Renal cortical epithelial cell (primary cell): ENCODE measurements around the gene FOXP2. TPM values are rescaled to one million over a fixed set of nuclear protein-coding genes. Genes with fewer than 3 reads are reported as not detected.
"Not testable (repeated sequence)": the region's sequence is repeated elsewhere in the genome, so short reads cannot be mapped to it uniquely, and the experiment has no call there.

ENCODE experiments used
- DNase-seq: peaks from one replicate; pipeline ENCODE4 v3.0.0-alpha.2; 2011; ENCODE audit warnings: low read depth
- total RNA-seq: library from RNA; depleted of rRNA; stranded (reverse); fragments of >200 nt; gene quantifications from 2 replicates; pipeline ENCODE4 v1.2.3, GENCODE V29; 2014

Gene FOXP2
- 0.15 and 1.9 TPM in 2 replicates for total RNA-seq

DNA sequence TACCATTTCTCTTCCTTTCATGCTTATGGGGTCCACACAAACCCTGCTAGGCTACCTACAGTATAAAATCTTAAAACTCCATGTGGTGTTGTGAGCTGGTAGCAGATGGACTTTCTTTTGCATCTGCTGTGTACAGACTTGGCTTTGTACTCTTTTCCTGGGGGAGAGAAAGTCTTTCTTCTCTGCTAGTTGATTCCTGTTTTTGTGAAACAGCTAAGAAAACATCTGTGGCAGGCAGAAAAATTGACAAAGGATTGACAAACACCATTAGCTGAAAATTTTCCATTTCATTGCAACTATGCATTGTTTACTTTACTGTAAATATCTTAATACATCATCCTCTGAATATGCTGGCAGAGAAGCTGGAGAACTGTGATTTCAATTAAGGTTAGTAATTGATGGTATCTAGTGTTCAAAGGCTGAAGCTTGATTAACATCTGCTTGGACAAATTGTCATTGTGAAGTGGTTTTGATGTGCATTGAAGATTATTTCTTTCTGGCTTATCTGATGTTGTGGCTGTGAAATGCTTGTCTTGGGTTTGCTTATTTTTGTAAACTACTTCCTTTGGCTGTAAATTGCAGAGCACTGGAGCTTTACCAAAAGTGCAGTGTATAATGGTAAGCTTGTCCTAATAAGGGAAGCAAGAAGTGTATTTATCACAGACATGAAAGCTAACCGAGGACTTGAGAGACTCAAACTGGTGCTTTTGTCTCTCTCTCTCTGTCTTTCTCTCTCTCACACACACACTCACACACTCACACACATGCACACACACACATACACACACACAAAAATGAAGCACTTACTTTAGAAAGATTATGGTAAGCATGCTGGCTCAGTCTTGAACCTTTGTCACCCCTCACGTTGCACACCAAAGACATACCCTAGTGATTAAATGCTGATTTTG is at the start of gene FOXP2:
TSS of gene FOXP2 (plus strand) at position 660 of the 908 bp plus-strand sequence. CDS start 11,697 bp downstream, outside the sequence.
- DNase-seq: peak; percentile 31

DNA sequence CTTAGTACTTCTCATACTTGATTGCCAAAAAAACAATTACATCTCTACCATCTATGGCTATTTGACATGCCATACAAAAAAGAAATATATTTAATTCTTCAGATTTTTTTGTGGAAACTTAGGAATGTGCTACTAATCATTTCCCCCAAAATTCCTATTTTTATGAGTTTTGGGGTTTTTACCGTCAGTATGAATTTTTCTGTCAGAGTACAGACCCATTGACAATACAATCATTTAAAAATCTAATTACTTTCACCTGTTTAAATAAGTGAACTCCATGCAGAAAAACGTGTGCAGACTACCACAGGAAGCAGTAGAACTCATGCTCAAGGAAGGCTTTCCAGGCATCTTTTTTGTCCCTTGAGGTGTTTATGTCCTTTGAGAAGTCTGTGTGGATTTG is 48.8 kb upstream of the FOXP2 start:
- no peak for DNase-seq

DNA sequence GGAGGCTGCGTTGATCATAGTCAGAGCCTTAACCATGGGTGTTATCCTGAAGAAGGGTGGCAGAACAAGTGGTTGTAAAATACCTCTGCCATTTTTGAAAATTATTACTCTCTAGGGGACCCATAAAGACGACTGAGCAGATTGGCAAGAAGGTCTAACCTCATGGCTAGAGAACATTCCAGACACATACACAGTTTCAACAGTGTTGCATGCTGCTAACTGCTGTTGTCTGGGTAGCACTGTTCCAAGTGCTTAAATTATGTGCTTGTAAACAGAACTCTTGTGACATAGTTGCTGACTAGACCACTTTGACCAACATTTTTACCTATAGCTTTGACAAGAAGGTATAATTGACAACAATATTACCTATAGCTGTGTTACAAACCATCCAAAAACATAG is 46.1 kb upstream of the FOXP2 start:
- DNase-seq: no peak

DNA sequence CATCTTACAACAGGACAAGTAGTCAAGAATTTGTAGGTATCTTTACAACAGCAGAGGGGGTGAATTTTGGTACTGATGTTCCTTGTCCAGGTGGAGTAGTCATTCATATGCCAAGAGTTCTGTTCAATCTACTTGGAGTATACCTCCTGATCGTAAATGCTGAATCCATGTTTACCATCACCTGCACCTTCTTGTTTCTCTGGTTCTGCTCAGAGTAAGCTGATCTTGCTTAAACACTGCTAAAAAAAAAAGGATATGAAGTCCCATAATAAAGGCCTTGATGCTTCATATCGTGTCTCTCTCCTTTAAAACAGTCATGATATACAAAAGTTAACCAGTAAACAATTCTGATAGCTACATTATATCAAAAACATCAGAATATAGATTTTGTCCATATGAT is 45.3 kb upstream of the FOXP2 start:
- DNase-seq: no peak

DNA sequence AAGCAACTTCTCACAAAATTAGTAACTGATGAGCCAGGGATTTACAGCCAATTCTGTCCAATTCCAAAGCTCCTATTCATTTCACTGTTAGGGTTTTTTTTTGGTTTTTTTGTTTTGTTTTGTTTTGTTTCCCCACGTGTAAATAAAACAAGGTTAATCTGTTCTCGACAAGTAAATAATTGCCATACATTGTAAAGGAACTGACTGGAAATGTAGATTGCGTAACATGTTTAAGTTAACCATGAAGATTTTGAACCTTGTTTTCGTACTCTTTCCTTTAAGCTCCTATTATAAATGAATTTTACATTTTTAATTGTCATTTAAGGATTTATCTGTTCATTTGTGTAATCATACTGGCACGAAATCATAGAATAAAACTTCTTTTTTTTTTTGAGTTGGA is 42.0 kb upstream of the FOXP2 start:
- DNase-seq: no peak

DNA sequence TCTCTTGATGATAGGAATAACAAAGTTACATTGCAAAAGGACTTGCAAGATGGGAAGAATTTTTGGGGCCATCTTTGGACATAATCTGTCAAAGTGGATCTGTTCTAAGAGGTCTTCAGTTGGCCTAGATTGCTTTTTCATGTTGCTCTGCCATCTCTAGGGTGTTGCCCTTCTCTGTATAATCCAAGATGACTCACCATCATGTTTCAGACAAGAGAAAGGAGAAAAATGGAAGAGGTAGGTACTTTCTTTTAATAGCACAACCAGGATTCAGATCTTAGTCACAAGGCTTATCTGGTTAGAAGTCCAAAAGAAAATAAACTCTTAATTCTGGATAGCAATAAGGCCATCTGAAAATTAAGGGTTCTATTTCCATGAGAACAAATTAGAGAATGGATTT is 38.7 kb upstream of the FOXP2 start:
- DNase-seq: no peak

DNA sequence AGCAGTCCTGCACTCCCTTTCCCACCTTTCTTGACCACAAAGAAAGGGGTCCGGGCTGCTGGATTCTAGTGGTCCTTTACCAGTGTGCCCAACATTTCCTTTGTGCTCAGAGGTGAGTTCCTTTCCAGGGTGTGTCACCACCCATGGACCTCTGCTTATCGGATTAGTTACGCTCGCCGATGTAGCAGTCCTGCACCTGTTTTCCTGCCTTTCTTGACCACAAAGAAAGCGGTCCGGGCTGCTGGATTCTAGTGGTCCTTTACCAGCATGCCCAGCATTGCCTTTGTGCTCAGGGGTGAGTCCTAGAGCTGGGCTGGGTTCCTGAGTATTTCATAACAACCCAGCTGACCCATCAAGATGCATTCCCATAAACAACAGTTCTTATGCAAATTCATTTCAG is 30.7 kb upstream of the FOXP2 start:
- not testable (repeated sequence) for DNase-seq

DNA sequence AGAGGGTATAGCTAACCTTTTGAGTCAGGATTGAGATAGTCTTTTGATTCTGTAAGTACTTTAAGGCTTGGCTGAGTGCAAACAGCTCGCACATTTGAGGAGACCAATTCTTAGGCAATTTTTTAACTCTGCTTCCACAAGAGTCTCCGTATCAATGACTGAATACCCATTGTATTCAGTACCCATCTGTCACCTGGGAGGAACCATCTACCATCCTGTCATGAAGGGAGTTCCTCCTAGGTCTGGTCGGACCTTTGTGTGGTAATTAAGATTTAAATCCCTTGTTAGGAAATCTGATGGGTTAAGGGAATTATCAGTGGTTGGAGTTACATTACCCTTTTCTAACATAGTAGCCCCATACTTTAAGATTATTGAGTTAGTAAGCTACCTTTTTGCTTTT is 30.3 kb upstream of the FOXP2 start:
- not testable (repeated sequence) for DNase-seq

DNA sequence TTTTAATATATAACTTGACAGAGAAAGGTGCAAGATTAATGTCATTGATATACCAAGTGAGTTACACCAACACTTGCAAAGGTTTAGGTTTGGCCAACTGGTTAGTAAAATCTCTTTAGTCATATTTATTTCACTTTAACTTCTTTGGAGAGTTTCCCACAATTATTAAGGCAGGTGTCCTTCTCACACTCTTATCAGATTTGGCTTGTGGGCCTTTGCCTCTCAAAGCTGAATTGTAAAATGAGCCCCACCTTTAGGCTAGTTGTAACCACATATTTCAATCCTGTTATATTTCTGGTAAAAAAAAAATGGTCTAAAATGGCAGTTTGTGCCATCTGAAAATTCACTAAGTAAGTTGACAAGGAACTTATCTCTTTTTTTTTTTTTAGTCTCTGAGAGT is 26.6 kb upstream of the FOXP2 start:
- no peak for DNase-seq

DNA sequence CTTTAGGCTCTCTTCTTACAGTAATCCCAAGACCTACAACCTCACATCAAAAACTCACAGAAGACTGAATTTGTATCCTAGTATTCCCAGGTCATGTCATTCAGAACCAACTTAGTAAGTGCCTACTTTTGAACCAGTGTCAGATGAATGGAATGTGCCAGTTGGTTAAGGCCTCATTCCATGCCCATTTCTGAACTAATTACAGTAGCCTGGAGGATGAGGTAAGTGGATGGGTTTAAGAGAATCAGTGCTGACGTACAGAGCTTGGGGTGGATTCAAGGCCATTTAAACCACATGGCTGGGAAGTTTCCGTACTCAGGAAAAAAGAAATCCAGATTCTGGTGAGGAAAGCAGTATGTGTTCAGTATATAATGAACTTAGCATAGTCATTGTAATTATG is 21.9 kb upstream of the FOXP2 start:
- DNase-seq: peak; percentile 57

DNA sequence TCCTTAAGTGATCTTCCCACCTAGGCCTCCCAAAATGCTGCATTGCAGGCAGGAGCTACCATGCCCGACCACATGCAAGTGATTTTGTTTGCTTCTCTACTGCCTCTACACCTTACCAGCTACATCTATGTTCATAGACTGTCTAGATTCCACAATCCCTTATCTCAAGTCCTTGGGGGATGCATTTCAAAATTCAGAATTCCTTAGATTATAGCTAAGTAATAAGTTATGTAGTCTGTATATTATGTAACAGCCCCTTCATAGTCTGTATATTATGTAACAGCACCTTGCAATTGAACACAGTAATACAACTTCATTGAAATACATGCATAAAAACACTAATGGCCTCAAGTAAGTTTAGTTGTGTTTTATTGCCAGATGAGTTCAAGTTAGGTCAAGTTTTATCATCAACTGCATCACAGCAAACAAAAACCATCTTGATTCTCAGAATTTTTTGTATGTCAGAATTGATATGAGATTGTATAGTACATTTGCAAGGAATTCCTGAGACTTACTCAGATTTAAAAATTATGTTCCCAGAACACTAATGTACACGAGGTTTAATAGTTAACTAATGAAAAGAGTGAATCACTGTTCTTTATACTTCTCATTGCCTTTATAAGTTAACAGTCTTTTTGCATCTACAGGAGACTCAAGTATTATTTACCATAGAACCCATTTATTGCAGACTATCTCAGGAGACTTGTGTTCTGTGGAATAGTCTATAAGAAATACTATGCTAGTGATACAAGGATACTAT is 11.6 kb upstream of the FOXP2 start:
- peak; percentile 64 for DNase-seq

DNA sequence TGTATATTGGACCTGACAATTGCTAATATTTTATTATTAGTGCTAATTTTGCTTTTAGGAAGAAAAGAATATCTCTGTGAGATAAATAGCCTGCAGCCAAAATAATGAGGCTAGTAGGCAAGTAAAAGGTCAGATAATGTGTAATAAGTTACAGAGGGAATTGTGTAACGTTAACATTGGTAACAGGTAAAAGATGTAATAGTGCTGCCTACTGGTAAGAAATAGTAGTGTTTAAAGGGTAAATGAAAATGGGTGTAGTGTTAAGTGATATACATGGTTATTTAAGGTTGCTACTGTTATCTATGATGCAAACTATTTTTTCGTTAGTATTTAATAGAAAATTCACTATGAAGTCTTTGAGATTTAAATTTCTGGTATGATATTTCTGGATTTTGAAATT is 9.2 kb upstream of the FOXP2 start:
- DNase-seq: peak; percentile 74

DNA sequence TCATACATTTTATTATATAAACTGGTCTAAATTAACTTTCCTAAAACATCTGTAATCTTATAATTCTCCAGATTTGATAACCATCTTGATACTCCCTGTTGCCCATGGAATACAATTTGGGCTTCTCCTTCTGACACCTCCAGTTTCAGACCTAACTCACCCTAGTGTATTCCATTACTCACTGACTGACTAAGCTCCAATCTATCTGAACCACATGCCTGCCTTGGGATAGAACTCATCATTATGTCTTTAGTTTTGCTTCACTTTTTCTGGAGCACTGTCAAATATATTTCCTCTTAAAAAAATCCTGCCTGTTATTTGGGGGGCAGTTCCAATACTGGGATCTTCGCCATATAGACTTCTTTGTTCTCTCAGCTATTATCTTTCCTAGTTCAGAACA is 4.9 kb upstream of the FOXP2 start:
- peak; percentile 13 for DNase-seq

DNA sequence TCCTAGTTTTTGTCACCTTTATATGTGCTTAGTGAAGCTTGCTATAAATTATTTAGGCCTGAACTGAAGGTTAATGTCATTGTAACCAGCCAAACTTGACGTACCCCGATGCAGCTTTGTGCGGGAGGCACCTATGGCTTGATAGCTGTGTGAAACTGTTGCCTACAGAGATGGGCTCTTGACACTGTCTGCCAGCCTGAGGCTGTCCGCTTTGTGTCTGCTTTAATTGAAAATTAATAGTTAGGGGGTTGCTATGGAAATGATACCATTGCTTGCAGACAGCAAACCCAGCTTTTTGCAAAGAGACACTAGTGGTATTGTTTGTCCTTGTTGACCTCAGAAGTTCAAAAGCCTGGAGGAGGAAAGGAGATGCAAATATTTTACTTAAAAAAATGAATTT is 2.1 kb upstream of the FOXP2 start:
- no peak for DNase-seq

DNA sequence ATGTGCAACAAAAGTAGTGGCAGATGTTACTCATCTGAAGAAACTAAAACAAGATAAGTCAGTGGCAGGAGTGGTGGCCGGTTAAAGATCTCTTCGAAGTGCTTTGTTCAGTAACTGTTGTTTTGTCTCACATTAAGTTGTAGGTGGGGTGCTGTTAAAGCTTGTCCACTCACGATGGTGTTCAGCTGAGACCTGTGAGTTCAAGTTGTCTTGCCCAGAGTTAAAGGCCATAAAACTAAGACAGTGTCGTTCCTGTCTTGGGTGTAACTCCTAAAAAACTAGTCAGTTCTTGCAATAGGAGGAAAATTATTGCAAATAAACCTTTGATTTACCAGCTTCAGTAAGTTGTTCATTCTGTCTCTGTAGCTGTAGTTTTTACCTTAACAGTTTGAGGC is 857 bp upstream of the FOXP2 start:
- DNase-seq: no peak

DNA sequence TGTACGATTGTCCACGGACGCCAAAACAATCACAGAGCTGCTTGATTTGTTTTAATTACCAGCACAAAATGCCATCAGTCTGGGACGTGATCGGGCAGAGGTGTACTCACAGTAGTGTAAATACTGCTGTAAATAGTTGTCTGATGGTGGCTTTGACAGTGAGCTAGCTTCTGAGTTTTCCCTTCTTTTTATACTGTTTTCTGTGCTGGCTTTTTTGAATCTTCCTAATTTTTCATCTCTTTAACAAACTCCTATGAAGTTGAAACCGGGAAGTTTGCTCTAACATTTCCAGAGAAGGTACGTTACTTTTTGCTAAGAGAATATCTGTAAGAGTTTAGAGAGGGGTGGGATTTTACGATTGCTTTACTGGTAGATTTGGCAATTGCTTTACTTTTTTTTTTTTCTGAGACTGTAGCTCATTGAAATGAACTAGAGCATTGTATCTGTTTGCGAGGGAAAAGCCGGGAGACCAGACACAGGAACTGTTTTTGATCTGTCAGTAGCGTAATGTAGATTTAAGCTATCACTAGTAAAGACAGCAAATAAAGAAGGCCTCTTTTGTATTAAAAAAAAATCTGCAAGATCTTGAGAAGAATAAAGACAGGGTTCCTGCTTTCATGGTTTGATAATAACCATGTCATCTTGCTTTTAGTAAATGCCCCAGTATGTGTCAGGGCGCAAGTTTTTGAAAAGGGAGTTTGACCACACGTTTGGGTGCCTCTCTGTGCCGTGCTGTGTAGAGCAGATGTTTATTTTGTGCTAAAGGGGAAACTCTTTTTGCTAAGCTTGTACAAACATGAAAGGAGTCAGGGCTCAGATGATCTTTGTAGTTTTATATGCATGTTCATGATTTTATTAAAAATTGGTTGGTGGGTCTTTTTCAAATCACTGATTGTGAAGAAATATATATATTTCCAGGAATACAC is 712 bp downstream of the FOXP2 start:
- no peak for DNase-seq

DNA sequence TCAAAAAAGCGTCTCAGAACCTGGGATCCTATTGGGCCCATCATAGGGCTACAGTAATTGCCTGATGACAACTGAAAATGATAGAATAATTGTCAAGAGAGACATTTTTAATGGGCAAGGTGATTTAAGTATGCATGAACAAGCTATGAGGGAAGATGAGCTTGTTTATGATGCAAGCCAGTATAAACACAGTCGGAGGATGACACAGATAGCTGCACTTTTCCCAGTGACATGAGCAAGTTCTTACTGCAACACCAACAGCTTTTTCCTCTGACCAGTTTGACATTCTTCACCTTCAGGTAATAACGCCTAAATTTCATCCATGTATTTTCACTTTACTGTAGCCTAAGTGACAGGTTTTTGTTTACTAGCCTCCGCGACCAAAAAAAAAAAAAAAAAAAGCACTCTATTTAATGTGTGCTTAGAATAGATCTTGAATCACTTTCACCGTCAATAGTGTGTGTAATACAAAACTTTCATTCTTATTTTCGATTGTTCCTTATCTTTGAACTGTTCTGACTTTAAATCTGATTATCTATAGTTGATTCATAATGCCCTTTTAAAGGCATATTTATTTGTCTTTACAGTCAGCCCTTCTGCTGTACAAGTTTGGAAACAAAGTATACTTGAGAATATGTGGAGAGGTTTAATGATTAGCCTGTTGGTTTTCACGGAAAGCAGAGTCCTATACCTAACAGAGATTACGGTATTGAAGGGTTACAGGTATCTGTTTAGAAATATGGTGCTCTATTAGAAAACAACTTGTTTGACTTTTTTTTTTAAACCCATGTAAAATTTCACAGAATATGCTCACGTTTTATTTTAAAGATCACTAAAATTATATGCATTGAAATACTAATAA is 1.7 kb downstream of the FOXP2 start:
- DNase-seq: no peak

DNA sequence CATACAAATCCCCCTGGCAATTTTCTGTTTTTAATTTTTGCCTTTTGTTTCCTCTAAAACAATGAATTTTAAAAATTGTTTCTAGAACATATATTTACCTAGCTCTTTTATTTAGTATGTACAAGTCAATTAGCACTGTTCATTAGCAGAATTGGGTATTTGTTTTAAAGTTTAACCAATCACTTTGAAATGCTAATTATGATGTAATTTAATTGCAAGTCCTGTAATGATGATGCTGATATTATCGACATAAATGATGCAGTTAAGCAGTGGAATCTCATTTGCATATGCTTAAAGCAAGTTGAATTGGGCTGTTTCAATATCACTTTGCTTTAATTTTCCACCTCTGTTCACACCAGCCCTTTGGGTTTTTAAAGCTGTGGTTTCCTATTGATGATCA is 2.7 kb downstream of the FOXP2 start:
- DNase-seq: no peak

DNA sequence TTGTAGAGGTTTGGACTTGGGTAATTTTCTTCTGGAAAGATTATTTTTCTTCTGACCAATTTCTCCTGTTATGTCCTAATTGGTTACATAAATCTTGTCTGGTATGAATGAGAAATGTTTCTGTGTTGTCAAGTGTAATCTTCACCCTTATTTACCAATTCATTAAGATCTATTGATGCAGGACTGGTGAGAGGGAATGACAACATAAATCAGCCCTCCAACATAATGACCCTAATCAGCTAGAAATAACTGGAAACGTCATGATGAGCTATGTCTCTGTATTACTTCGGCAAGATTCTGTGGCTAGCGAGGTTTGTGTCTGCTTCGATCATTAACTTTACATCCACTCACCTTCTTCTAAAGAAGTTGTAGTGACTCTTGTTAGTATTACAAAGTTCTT is 3.5 kb downstream of the FOXP2 start:
- DNase-seq: no peak

DNA sequence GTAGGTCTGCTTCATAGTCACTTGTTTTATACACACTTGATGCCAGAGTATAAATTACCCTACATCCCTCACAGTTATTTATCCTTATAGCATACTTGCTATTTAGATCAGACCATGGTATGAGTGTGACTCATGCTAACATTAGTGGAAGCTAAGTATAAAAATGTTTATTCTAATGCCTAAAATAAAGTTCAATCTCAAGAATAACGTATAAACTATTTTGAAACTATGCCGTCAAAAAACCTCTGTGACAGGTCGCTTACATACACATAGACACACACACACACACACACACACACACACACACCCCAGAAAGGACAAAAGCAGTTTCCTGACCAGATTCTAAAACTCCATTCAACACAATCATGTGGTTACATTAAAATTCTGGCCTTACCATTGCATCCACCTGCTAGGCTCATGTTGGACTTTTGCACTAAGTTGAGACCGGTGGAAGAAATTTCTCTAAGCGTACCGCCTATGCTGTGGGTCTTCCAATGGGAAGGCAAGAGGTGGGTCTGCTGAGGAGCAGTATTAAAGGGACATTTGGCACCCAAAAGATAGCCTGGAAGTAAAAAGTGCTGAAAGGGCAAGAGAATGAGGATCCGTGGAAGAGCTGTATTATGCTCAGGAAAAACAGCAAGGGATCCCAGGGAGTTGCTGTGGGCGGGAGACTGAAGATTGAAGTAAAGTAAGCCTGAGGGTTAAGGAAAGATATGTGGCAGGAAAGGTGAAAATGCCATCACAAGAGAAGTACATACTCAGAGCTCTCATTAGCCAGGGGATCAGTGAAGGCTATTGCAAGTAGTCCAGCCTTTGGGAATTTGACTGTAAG is 5.0 kb downstream of the FOXP2 start:
- DNase-seq: no peak
